A549 (cell line): ENCODE measurements around the gene FEM1C. TPM values are rescaled to one million over a fixed set of nuclear protein-coding genes. Genes with fewer than 3 reads are reported as not detected.

ENCODE experiments used
- ATAC-seq, 2 experiments: fragments of 200-7000 bp in 1 of 2; fragments of >200 bp in 1 of 2; cut with Nextera tagmentation in 1 of 2; cut with Tn5 transposase in 1 of 2; 3 replicates each; pipeline versions ENCODE4 v1.8.0 to v1.9.1; 2018 to 2020; ENCODE audit warnings: mild to moderate bottlenecking in 1 of 2, moderate library complexity in 1 of 2
- CTCF ChIA-PET: fragments of 300-600 bp; sonication (Branson Sonifier 250); formaldehyde crosslinking; extraction: SDS; loops from one replicate; lab custom pipeline; 2021; ENCODE audit warnings: antibody characterized with exemption, inconsistent platforms; lab: Yijun Ruan, JAX
- POLR2A ChIA-PET: fragments of 350-600 bp; formaldehyde crosslinking; extraction: SDS; loops from one replicate; lab custom pipeline; 2021; ENCODE audit warnings: antibody characterized with exemption, inconsistent platforms; lab: Yijun Ruan, JAX
- DNase-seq, 2 experiments: peaks; one replicate each; pipeline versions ENCODE4 v3.0.0 to v3.0.0-alpha.2; 2011 to 2016; ENCODE audit warnings: low read depth in 1 of 2, low spot score in 1 of 2
- FAIRE-seq: peaks from 2 replicates; lab custom pipeline; 2011; peaks lifted over from hg19 to GRCh38; lab: Jason Lieb, UNC
- H3K27ac ChIP-seq, 2 experiments: fragments of >200 bp; sonication (Bioruptor Twin); formaldehyde crosslinking; 3 replicates each; pipeline ENCODE4 v1.5.1; 2016 to 2017
- H3K4me1 ChIP-seq: fragments of >200 bp; sonication (Bioruptor Twin); formaldehyde crosslinking; 3 replicates; pipeline ENCODE4 v1.6.1; 2016
- H3K4me2 ChIP-seq: fragments of >200 bp; sonication (Bioruptor Twin); formaldehyde crosslinking; 3 replicates; pipeline ENCODE4 v1.6.1; 2016
- H3K4me3 ChIP-seq: fragments of >200 bp; sonication (Bioruptor Twin); formaldehyde crosslinking; 3 replicates; pipeline ENCODE4 v1.5.1; 2016
- H3K9me3 ChIP-seq: fragments of >200 bp; sonication (Bioruptor Twin); formaldehyde crosslinking; 3 replicates; pipeline ENCODE4 v1.6.1; 2016
- BCL3 ChIP-seq: fragments of >200 bp; sonication (Bioruptor Twin); formaldehyde crosslinking; IDR thresholded peaks from 3 replicates; pipeline ENCODE4 v1.6.1; 2016
- CEBPB ChIP-seq, 2 experiments: fragments of >200 bp in 1 of 2; sonication (Bioruptor Twin) in 1 of 2; formaldehyde crosslinking in 1 of 2; IDR thresholded peaks; 2 replicates each; pipeline ENCODE4 v1.6.1; 2012 to 2016
- CHD2 ChIP-seq: fragments of 150-350 bp; IDR thresholded peaks from 2 replicates; pipeline ENCODE4 v1.6.1; 2014; ENCODE audit warnings: low read length; ENCODE audit not compliant: partially characterized antibody
- EHF ChIP-seq: fragments of 250-450 bp; sonication (Bioruptor Pico); IDR thresholded peaks from 2 replicates; pipeline ENCODE4 v1.5.0; 2020; ENCODE audit warnings: mild to moderate bottlenecking
- EHMT2 ChIP-seq: fragments of 200-600 bp; sonication (generic); IDR thresholded peaks from 2 replicates; pipeline ENCODE4 v1.6.1; 2016; ENCODE audit warnings: antibody characterized with exemption, low read depth, mild to moderate bottlenecking, moderate library complexity
- FOSB ChIP-seq: fragments of 250-450 bp; sonication (Bioruptor Pico); IDR thresholded peaks from 2 replicates; pipeline ENCODE4 v1.5.0; 2020; ENCODE audit warnings: mild to moderate bottlenecking, moderate library complexity
- FOSL2 ChIP-seq, 2 experiments: fragments of 450-650 bp in 1 of 2; fragments of >200 bp in 1 of 2; sonication (Bioruptor Twin) in 1 of 2; formaldehyde crosslinking; IDR thresholded peaks; 2 replicates each; pipeline versions ENCODE4 v1.5.0 to v1.6.1; 2016 to 2020; ENCODE audit warnings: mild to moderate bottlenecking in 1 of 2, moderate library complexity in 1 of 2
- JUN ChIP-seq, 2 experiments: fragments of >200 bp; sonication (Bioruptor Twin); formaldehyde crosslinking; IDR thresholded peaks; 2 replicates in 1 of 2; 3 replicates in 1 of 2; pipeline ENCODE4 v1.6.1; 2016 to 2017
- KDM1A ChIP-seq: fragments of 200-600 bp; sonication (generic); IDR thresholded peaks from 2 replicates; pipeline ENCODE4 v1.6.1; 2016; ENCODE audit warnings: low read depth, mild to moderate bottlenecking
- MAFK ChIP-seq: fragments of 450-650 bp; IDR thresholded peaks from 2 replicates; pipeline ENCODE4 v1.6.1; 2014; ENCODE audit not compliant: partially characterized antibody
- PHF8 ChIP-seq: fragments of 200-600 bp; sonication (generic); IDR thresholded peaks from 2 replicates; pipeline ENCODE4 v1.6.1; 2016; ENCODE audit warnings: low read depth, mild to moderate bottlenecking, antibody characterized with exemption, moderate library complexity, borderline replicate concordance
- RAD21 ChIP-seq, 2 experiments: fragments of >200 bp in 1 of 2; sonication (Bioruptor Twin) in 1 of 2; formaldehyde crosslinking in 1 of 2; IDR thresholded peaks in 1 of 2; conservative IDR thresholded peaks in 1 of 2; 2 replicates in 1 of 2; 3 replicates in 1 of 2; pipeline ENCODE4 v1.6.1; 2012 to 2018; ENCODE audit warnings: inconsistent platforms in 1 of 2
- RARB ChIP-seq: fragments of 250-450 bp; sonication (Bioruptor Pico); IDR thresholded peaks from 2 replicates; pipeline ENCODE4 v1.8.0; 2021; ENCODE audit warnings: mild to moderate bottlenecking, moderate library complexity
- REST ChIP-seq: fragments of 200-600 bp; sonication (generic); IDR thresholded peaks from 2 replicates; pipeline ENCODE4 v1.6.1; 2016; ENCODE audit warnings: antibody characterized with exemption, mild to moderate bottlenecking, moderate library complexity
- RNF2 ChIP-seq: fragments of 200-600 bp; sonication (generic); IDR thresholded peaks from 2 replicates; pipeline ENCODE4 v1.6.1; 2016; ENCODE audit warnings: low read depth, mild to moderate bottlenecking, antibody characterized with exemption, moderate library complexity, borderline replicate concordance
- SMC3 ChIP-seq: fragments of >200 bp; sonication (Bioruptor Twin); formaldehyde crosslinking; IDR thresholded peaks from 3 replicates; pipeline ENCODE4 v1.6.1; 2018; ENCODE audit warnings: inconsistent platforms
- TFCP2L1 ChIP-seq: fragments of 250-450 bp; sonication (Bioruptor Pico); IDR thresholded peaks from 2 replicates; pipeline ENCODE4 v1.5.0; 2021; ENCODE audit warnings: mild to moderate bottlenecking
- USF2 ChIP-seq: fragments of 450-650 bp; IDR thresholded peaks from 2 replicates; pipeline ENCODE4 v1.6.1; 2014; ENCODE audit warnings: antibody characterized with exemption
- ZC3H11A ChIP-seq: fragments of 450-650 bp; IDR thresholded peaks from 2 replicates; pipeline ENCODE4 v1.6.1; 2014; ENCODE audit warnings: antibody characterized with exemption, mild to moderate bottlenecking
- ZFP36 ChIP-seq: fragments of 450-650 bp; IDR thresholded peaks from 2 replicates; pipeline ENCODE4 v1.6.1; 2014; ENCODE audit warnings: borderline replicate concordance; ENCODE audit not compliant: partially characterized antibody
- ZNF302 ChIP-seq: fragments of 250-450 bp; sonication (Bioruptor Pico); IDR thresholded peaks from 2 replicates; pipeline ENCODE4 v1.9.0; 2021; ENCODE audit warnings: inconsistent platforms, mild to moderate bottlenecking, moderate library complexity
- WGBS: methylation state at CpG from one replicate; pipeline ENCODE4 v1.1.6; 2017; ENCODE audit errors: missing lambda C conversion rate; 5-methylcytosine and 5-hydroxymethylcytosine counted together
- polyA plus RNA-seq, 4 experiments: library from polyadenylated mRNA; depleted of rRNA in 3 of 4; stranded (reverse); fragments of >200 nt; fragmentation: RNase III in 1 of 4; extraction: RNeasy Plus Mini Kit Qiagen cat#74134 plus additional on column Dnase treatment in 1 of 4; gene quantifications; 2 replicates in 3 of 4; 3 replicates in 1 of 4; pipeline ENCODE4 v1.2.3, GENCODE V29; 2011 to 2017
- TF ChIP-seq, protein P1 (sequence below): fragments of 150-350 bp; IDR thresholded peaks from 2 replicates; pipeline ENCODE4 v1.6.1; 2014; ENCODE audit warnings: low read depth, mild to moderate bottlenecking, low read length
- TF ChIP-seq, protein P2 (sequence below): fragments of >200 bp; sonication (Bioruptor Twin); formaldehyde crosslinking; IDR thresholded peaks from 2 replicates; pipeline ENCODE4 v1.6.1; 2016
- TF ChIP-seq, protein P3 (sequence below): IDR thresholded peaks from 2 replicates; pipeline ENCODE4 v1.6.1; 2012

FEM1C gene
- polyA plus RNA-seq, 2 of the 4 experiments (the other 2 are of a cell fraction): 6.3 to 8.4 TPM

DNA sequence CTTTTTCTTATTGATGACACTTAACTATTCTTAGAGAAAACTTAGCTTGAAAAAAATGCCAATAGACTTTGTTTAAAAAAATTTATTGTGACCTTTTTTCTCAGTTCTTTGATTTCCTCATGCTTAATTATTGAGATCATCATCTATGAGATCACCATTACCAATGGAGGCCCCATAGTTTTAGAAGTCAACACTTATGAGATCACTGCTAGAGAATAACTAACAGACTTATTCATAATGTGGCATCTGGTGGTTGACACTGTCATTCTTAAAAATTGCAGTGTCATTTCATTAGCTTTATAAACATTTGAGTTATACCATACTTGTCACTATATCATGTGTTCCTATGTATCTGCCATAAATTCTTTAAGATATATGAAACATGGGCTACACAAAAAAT, 14.9 kb upstream of the FEM1C start:
- FAIRE-seq (no peak), ATAC-seq (no peak), DNase-seq (peak in 1 of 2 experiments; percentile 23)

DNA sequence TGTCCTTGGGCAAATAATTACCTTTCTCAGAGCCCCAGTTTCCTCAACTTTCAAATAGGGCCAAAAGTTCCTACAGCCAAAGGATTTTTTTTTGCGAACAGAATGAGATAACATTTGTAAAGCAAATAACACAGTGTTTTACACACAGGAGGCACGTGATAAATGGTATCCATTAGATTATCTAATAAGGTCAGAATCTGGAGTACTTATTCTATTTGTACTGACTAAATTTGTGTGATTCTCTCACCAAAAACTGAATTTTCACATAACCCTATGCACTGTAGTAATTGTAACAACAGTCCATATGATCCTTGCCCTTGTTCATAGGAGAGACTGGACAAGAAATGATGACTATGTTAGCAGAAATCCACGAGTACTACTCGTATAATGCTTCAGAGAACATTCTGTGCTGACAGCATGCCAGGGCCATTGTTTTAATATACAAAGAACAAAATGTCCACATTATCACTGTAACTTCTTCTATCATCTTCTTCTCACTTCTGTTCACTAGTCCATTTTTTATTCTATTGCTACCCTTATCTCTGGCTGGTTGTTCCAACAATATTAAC, 13.9 kb upstream of the FEM1C start:
- ATAC-seq: no peak
- no peak for FAIRE-seq
- H3K9me3 ChIP-seq: no peaks in the 10 kb centered on the region
- ChIA-PET POLR2A (no interaction called here), CTCF (interaction anchor here (0.8 kb wide), 1 partner anchor 12 kb away, joined by 3 read pairs; no protein-coding TSS in a partner anchor)
- H3K4me1 ChIP-seq: peaks cover 8% of the 10 kb centered on the region; the same call in 2 of the 3 replicates
- no peak for DNase-seq
- H3K4me3 ChIP-seq: no peak overlapping the region
- WGBS: 56% methylated on average over 4 of the region's 4 CpGs
- H3K4me2 ChIP-seq: no peak overlapping the region; the same call in 2 of the 3 replicates
- H3K27ac ChIP-seq: peak overlapping the region in 1 of 2 experiments; percentile 35; a peak in 1 of 6 replicates
- TF ChIP-seq CHD2: no peak
- no peak for TF ChIP-seq MAFK
- no peak for TF ChIP-seq RARB (CRISPR knock-in tag)
- no peak for TF ChIP-seq JUN (IDR thresholded peaks at IDR 0.05)
- TF ChIP-seq CEBPB (IDR thresholded peaks at IDR 0.05): no peak
- no peak for TF ChIP-seq PHF8
- TF ChIP-seq, protein P1, sequence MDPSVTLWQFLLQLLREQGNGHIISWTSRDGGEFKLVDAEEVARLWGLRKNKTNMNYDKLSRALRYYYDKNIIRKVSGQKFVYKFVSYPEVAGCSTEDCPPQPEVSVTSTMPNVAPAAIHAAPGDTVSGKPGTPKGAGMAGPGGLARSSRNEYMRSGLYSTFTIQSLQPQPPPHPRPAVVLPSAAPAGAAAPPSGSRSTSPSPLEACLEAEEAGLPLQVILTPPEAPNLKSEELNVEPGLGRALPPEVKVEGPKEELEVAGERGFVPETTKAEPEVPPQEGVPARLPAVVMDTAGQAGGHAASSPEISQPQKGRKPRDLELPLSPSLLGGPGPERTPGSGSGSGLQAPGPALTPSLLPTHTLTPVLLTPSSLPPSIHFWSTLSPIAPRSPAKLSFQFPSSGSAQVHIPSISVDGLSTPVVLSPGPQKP: no peak
- TF ChIP-seq ZFP36: no peak
- TF ChIP-seq, protein P2, sequence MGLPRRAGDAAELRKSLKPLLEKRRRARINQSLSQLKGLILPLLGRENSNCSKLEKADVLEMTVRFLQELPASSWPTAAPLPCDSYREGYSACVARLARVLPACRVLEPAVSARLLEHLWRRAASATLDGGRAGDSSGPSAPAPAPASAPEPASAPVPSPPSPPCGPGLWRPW: no peak
- TF ChIP-seq EHMT2: no peak
- TF ChIP-seq, protein P3, sequence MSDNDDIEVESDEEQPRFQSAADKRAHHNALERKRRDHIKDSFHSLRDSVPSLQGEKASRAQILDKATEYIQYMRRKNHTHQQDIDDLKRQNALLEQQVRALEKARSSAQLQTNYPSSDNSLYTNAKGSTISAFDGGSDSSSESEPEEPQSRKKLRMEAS: no peak
- no peak for TF ChIP-seq TFCP2L1 (CRISPR knock-in tag)
- no peak for TF ChIP-seq REST
- TF ChIP-seq ZC3H11A: no peak
- TF ChIP-seq USF2: no peak
- no peak for TF ChIP-seq ZNF302

More for the DNA sequence above, 14.9 kb upstream of the FEM1C start:
- Histone ChIP-seq H3K9me3 (no peaks in the 10 kb centered on the region), H3K27ac (peak overlapping the region in 1 of 2 experiments; percentile 26; a peak in 1 of 6 replicates), H3K4me3 (no peak overlapping the region), H3K4me2 (no peak overlapping the region; the same call in 2 of the 3 replicates), H3K4me1 (peaks cover 8% of the 10 kb centered on the region; the same call in 2 of the 3 replicates)
- POLR2A ChIA-PET: interaction anchor here (1.9 kb wide), 1 partner anchor 15 kb away, joined by 6 read pairs; the partner anchor contains the start of gene FEM1C
- TF ChIP-seq SMC3: no peak
- TF ChIP-seq FOSL2 (IDR thresholded peaks at IDR 0.05): no peak
- no peak for TF ChIP-seq FOSL2 (CRISPR knock-in tag; IDR thresholded peaks at IDR 0.05)
- TF ChIP-seq RAD21 (conservative IDR thresholded peaks at IDR 0.05 in 1 of 2, IDR thresholded peaks at IDR 0.05 in 1 of 2): no peak
- no peak for TF ChIP-seq RNF2
- TF ChIP-seq ZNF302: no peak
- TF ChIP-seq FOSB (CRISPR knock-in tag): no peak
- TF ChIP-seq KDM1A: no peak
- TF ChIP-seq BCL3: no peak
- TF ChIP-seq EHF: no peak
- CTCF ChIA-PET: interaction anchor here (0.8 to 1.2 kb wide), 3 partner anchors 11 to 250 kb away, joined by 3 read pairs; no protein-coding TSS in a partner anchor
